SHP77 treated with DMSO at 0.1 percent for 48 hours (cell line): ENCODE results near the gene AKR7A3.
A peak's percentile ranks its signal among the peaks of the same experiment; 100 is the strongest.
"Not testable (repeated sequence)": the region's sequence is repeated elsewhere in the genome, so short reads cannot be mapped to it uniquely, and the experiment has no call there.

Source experiments
- DNase-seq: peaks from one replicate; lab custom pipeline; 2025; lab: John Stamatoyannopoulos, UW

The AKR7A3 gene

GRCh38 chr1:19287436-19288185 lies 959 bp downstream of the AKR7A3 start:
- DNase-seq: peak; percentile 23

GRCh38 chr1:19285807-19286206 lies 2.8 kb downstream of the AKR7A3 start:
- DNase-seq: not testable (repeated sequence)

GRCh38 chr1:19285366-19285765 lies 3.2 kb downstream of the AKR7A3 start:
- not testable (repeated sequence) for DNase-seq

- no peak for DNase-seq
Observed at GRCh38 chr1:19284881-19285280, 3.7 kb downstream of the AKR7A3 start.

- DNase-seq: no peak
Observed at GRCh38 chr1:19283891-19284290, 4.7 kb downstream of the AKR7A3 start.

GRCh38 chr1:19274636-19275035 lies 13.9 kb downstream of the AKR7A3 start:
- no peak for DNase-seq

- not testable (repeated sequence) for DNase-seq
Observed at GRCh38 chr1:19273844-19274531, 14.6 kb downstream of the AKR7A3 start.

- no peak for DNase-seq
Observed at GRCh38 chr1:19273106-19273843, 15.3 kb downstream of the AKR7A3 start.

GRCh38 chr1:19272064-19272463 lies 16.5 kb downstream of the AKR7A3 start:
- no peak for DNase-seq

- not testable (repeated sequence) for DNase-seq
Observed at GRCh38 chr1:19270343-19270730, 18.2 kb downstream of the AKR7A3 start.

- not testable (repeated sequence) for DNase-seq
Observed at GRCh38 chr1:19269427-19270342, 18.9 kb downstream of the AKR7A3 start.

GRCh38 chr1:19268445-19268844 lies 20.1 kb downstream of the AKR7A3 start:
- DNase-seq: no peak

- no peak for DNase-seq
Observed at GRCh38 chr1:19262744-19263143, 25.8 kb downstream of the AKR7A3 start.

- DNase-seq: no peak
Observed at GRCh38 chr1:19262047-19262446, 26.5 kb downstream of the AKR7A3 start.

- peak; percentile 93 for DNase-seq
Observed at GRCh38 chr1:19260211-19261138, 28.1 kb downstream of the AKR7A3 start.

GRCh38 chr1:19258353-19258752 lies 30.2 kb downstream of the AKR7A3 start:
- DNase-seq: no peak

GRCh38 chr1:19257178-19257914 lies 31.2 kb downstream of the AKR7A3 start:
- no peak for DNase-seq

GRCh38 chr1:19256301-19256700 lies 32.3 kb downstream of the AKR7A3 start:
- DNase-seq: not testable (repeated sequence)

GRCh38 chr1:19255288-19255687 lies 33.3 kb downstream of the AKR7A3 start:
- DNase-seq: no peak

- DNase-seq: no peak
Observed at GRCh38 chr1:19254416-19254815, 34.2 kb downstream of the AKR7A3 start.
